Activated naive CD4-positive, alpha-beta T cell treated with anti-CD3 and anti-CD28 coated beads, Interleukin-2, amount 10 ng/mL, durations not matched to agents 7 days and 5 days (primary cell): ENCODE results near the gene PHF21A.
"Not testable (repeated sequence)": the region's sequence is repeated elsewhere in the genome, so short reads cannot be mapped to it uniquely, and the experiment has no call there.

Experiments used
- CTCF ChIA-PET: fragments of 350-600 bp; sonication (Branson Sonifier 250); formaldehyde crosslinking; loops from one replicate; lab custom pipeline; 2021; ENCODE audit warnings: antibody characterized with exemption; lab: Charles Lee
- DNase-seq: peaks from one replicate; pipeline ENCODE4 v3.0.0-alpha.2; 2020
- H3K27ac Mint-ChIP-seq: one replicate; pipeline ENCODE4 v1.8.0; 2021; ENCODE audit warnings: mild to moderate bottlenecking, moderate library complexity, mixed read lengths
- H3K27me3 Mint-ChIP-seq: one replicate; pipeline ENCODE4 v1.8.0; 2021; ENCODE audit warnings: mild to moderate bottlenecking, mixed read lengths
- H3K36me3 Mint-ChIP-seq: one replicate; pipeline ENCODE4 v1.8.0; 2021; ENCODE audit warnings: mixed read lengths
- H3K4me1 Mint-ChIP-seq: one replicate; pipeline ENCODE4 v1.8.0; 2021; ENCODE audit warnings: mixed read lengths
- H3K4me3 Mint-ChIP-seq: one replicate; pipeline ENCODE4 v1.8.0; 2021; ENCODE audit warnings: mild to moderate bottlenecking, moderate library complexity, mixed read lengths
- H3K9me3 Mint-ChIP-seq: one replicate; pipeline ENCODE4 v1.8.0; 2021; ENCODE audit warnings: mixed read lengths

Gene PHF21A

DNA sequence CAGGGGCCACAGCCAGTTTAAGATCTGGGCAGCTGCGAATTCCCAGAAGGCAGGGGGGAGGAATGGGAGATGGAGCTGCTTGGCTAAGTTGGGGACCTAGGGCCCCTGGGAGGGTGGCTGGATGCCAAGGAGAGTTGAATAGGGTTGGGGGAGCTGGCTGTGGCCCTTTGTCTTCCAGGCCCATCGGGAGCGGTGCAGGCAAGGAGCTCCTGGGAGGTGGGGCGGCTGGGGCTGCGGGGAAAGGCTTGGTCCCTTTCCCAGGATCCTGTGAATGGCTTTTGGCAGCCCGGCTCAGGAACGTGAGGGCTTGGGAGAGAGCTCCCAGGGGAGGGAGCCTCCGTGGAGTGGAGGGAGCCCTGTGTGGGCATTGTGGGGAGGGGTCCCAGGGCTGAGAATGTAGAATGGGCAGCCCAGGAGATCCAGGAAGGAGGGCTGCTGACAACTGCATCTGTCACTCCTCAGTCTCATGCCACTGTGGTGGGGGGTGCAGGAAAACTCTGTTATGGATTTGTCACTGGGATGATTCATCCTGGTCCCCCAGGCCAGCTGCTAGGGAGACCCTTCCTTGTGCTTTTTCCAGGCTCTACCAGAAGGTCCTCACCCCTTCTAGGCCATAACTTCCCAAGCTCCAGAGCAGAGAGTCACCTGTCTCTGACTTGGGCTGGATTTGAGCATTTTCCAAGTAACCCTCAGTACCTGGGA, 220.2 kb downstream of the PHF21A start:
- Mint-ChIP-seq H3K27me3 (peaks cover 81% of the 10 kb centered on the region), H3K4me1 (peaks cover 8% of the 10 kb centered on the region), H3K4me3 (no peak overlapping the region), H3K9me3 (no peaks in the 10 kb centered on the region), H3K36me3 (no peaks in the 10 kb centered on the region), H3K27ac (no peak overlapping the region)
- no peak for DNase-seq
- CTCF ChIA-PET = interaction anchor here (1.0 kb wide), 1 partner anchor 415 kb away, joined by 3 read pairs; no protein-coding TSS in a partner anchor

DNA sequence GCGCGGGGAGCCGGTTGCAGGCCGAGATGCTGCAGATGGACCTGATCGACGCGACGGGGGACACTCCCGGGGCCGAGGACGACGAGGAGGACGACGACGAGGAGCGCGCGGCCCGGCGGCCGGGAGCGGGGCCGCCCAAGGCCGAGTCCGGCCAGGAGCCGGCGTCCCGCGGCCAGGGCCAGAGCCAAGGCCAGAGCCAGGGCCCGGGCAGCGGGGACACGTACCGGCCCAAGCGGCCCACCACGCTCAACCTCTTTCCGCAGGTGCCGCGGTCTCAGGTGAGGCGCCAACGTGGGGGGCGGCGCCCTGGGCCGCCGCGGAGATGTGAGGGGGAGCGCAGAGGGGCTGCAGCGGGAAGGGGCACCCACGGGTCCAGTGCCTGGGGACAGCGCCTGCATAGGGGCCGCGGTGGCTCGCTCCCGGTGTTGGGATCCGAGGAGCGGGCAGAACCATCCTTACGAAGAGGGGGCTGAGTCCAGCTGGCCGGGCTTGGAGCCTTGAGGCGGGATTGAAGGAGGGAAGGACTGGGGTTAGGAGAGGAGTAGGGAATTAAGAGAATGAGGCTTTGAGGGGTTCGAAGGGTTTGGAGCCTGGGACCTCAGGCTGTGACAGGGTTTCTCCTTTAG, 221.0 kb downstream of the PHF21A start:
- H3K4me1 Mint-ChIP-seq, CTCF ChIA-PET, DNase-seq, H3K9me3 Mint-ChIP-seq, H3K36me3 Mint-ChIP-seq, H3K27ac Mint-ChIP-seq: not testable (repeated sequence)
- Mint-ChIP-seq H3K27me3 (peaks cover 84% of the 10 kb centered on the region), H3K4me3 (peak overlapping the region; percentile 21)

DNA sequence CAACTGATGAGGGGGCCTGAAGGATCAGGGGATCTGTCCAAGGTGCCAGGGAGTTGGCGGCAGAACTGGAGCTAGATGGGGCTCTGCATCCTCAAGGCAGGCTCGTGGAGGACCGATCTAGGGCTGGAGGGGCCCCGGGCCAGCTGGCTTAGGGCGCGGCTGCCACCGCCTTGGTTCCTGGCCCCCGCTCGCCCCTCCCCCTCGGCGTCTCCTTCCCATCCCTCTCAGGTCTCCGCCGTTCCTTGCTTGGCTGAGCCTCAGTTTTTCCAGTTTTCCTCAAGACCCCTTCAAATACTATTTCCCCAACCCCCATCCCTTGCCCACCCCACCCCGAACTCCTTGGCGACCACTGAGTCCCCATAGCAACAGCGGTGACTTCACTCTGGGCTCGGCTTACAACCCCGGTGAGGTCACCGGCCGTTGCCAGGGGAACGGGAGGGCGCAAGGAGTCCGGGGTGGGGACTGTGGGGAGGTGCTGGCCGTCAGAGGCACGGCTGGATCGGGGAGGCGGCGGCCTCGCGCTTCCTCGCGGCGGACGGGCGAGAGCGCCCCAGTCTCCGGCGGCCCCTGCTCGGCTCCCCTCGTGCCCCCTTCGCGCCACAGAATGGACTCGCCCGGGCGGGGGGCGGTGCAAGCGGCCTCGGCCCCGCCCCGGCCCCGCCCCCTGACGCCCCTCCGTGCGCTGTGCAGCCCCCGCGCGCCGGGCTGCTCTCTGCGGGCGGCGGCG, 221.6 kb downstream of the PHF21A start:
- Mint-ChIP-seq H3K4me1 (peaks cover 5% of the 10 kb centered on the region), H3K36me3 (no peaks in the 10 kb centered on the region), H3K9me3 (no peaks in the 10 kb centered on the region), H3K27ac (no peak overlapping the region), H3K27me3 (peaks cover 90% of the 10 kb centered on the region), H3K4me3 (peak overlapping the region; percentile 35)
- CTCF ChIA-PET = interaction anchor here (1.4 kb wide), 1 partner anchor 27 kb away, joined by 3 read pairs; no protein-coding TSS in a partner anchor
- DNase-seq = peak; percentile 75

GRCh38 chr11:45899086-45899447, 222.2 kb downstream of the PHF21A start:
- no peaks in the 10 kb centered on the region for H3K9me3 Mint-ChIP-seq
- H3K4me3 Mint-ChIP-seq = peak overlapping the region; percentile 35
- no peak overlapping the region for H3K27ac Mint-ChIP-seq
- H3K4me1 Mint-ChIP-seq = peaks cover 5% of the 10 kb centered on the region
- H3K27me3 Mint-ChIP-seq = peaks cover 89% of the 10 kb centered on the region
- CTCF ChIA-PET = interaction anchor here (1.4 kb wide), 1 partner anchor 26 kb away, joined by 3 read pairs; no protein-coding TSS in a partner anchor
- DNase-seq = no peak
- no peaks in the 10 kb centered on the region for H3K36me3 Mint-ChIP-seq

DNA sequence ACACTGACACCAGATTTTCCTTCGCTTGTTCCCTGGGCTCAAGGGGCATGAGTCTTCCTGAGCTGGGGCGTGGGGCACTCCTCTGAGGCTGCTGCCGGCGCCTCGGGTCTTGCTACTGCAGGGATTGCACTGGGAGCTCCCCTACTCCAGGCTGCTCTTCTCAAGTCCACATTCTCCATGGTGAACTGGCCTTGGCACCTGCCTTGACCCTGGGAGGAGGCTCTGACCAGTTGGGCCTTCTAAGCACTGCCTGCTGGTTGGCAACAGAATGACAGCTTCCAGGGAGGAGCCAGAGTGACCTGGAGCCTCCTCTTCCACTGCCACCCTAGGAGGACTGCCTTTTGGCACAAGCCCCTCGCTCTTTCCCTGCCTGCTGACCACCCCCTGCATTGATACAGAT, 223.7 kb downstream of the PHF21A start:
- Mint-ChIP-seq H3K9me3 (no peaks in the 10 kb centered on the region), H3K27me3 (peaks cover 90% of the 10 kb centered on the region), H3K4me1 (peaks cover 5% of the 10 kb centered on the region), H3K27ac (no peak overlapping the region), H3K36me3 (no peaks in the 10 kb centered on the region), H3K4me3 (no peak overlapping the region)
- CTCF ChIA-PET = interaction anchor here (1.2 kb wide), 1 partner anchor 25 kb away, joined by 3 read pairs; no protein-coding TSS in a partner anchor
- DNase-seq = no peak

GRCh38 chr11:45896422-45896984, 224.8 kb downstream of the PHF21A start:
- Mint-ChIP-seq H3K4me3 (no peak overlapping the region), H3K27me3 (peaks cover 87% of the 10 kb centered on the region)
- CTCF ChIA-PET = interaction anchor here (1.2 kb wide), 1 partner anchor 24 kb away, joined by 3 read pairs; no protein-coding TSS in a partner anchor

GRCh38 chr11:45895553-45896259, 225.5 kb downstream of the PHF21A start:
- Mint-ChIP-seq H3K4me3 (no peak overlapping the region), H3K36me3 (no peaks in the 10 kb centered on the region), H3K27me3 (peaks cover 84% of the 10 kb centered on the region), H3K9me3 (no peaks in the 10 kb centered on the region), H3K4me1 (peaks cover 5% of the 10 kb centered on the region), H3K27ac (no peak overlapping the region)
- DNase-seq = no peak
- CTCF ChIA-PET = no interaction called here

More at GRCh38 chr11:45896422-45896984, 224.8 kb downstream of the PHF21A start:
- DNase-seq = no peak
- peaks cover 5% of the 10 kb centered on the region for H3K4me1 Mint-ChIP-seq
- no peak overlapping the region for H3K27ac Mint-ChIP-seq
- no peaks in the 10 kb centered on the region for H3K36me3 Mint-ChIP-seq
- H3K9me3 Mint-ChIP-seq = no peaks in the 10 kb centered on the region

DNA sequence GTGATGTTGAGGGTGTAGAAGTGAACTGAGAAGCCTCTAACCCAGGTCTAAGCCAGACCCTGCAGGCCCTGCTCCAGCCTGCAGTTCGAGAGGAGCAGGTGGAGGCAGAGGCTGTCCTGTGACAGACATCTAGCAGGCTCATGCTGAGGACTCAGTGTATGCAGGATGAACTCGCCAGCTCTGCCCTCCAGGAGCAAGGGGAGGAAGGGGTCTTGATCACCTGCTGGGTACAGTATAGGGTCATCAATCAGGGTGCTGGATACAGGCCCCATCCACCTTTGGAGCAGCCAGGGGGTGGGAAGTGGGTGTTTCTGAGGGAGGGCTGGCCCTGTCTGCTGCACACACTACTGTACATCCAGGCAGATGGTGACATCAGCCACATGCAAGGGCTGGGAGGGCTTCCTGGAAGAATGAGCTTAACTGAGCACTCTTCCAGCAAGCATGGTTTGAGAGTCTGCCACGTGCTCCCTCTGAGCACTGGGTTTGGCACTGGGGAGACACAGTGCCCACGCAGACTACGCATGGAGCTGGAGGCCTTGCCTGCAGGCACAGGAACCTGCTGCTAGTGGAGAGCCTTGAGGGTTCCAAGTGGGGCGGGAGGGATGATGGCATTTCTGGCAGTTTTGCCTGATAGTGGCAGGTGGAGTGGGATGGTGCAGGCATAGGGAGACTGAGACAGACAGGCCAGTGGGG, 226.6 kb downstream of the PHF21A start:
- CTCF ChIA-PET = interaction anchor here (1.5 kb wide), 1 partner anchor 21 kb away, joined by 4 read pairs; no protein-coding TSS in a partner anchor
- no peaks in the 10 kb centered on the region for H3K36me3 Mint-ChIP-seq
- H3K27me3 Mint-ChIP-seq = peaks cover 74% of the 10 kb centered on the region
- no peaks in the 10 kb centered on the region for H3K9me3 Mint-ChIP-seq
- no peak overlapping the region for H3K27ac Mint-ChIP-seq
- peaks cover 2% of the 10 kb centered on the region for H3K4me1 Mint-ChIP-seq
- no peak for DNase-seq
- H3K4me3 Mint-ChIP-seq = no peak overlapping the region

GRCh38 chr11:45892856-45893255, 228.4 kb downstream of the PHF21A start:
- peaks cover 57% of the 10 kb centered on the region for H3K27me3 Mint-ChIP-seq
- no peak for DNase-seq
- no peak overlapping the region for H3K4me3 Mint-ChIP-seq
- H3K9me3 Mint-ChIP-seq = no peaks in the 10 kb centered on the region
- CTCF ChIA-PET = no interaction called here
- no peak overlapping the region for H3K27ac Mint-ChIP-seq
- no peaks in the 10 kb centered on the region for H3K4me1 Mint-ChIP-seq
- no peaks in the 10 kb centered on the region for H3K36me3 Mint-ChIP-seq

- Mint-ChIP-seq H3K4me3 (no peak overlapping the region), H3K36me3 (no peaks in the 10 kb centered on the region), H3K4me1 (no peaks in the 10 kb centered on the region), H3K9me3 (no peaks in the 10 kb centered on the region), H3K27ac (no peak overlapping the region), H3K27me3 (peaks cover 57% of the 10 kb centered on the region)
- no peak for DNase-seq
- CTCF ChIA-PET = no interaction called here
These were observed 230.2 kb downstream of the PHF21A start for GRCh38 chr11:45890886-45891550.

- no peak for DNase-seq
- Mint-ChIP-seq H3K9me3 (no peaks in the 10 kb centered on the region), H3K27me3 (peaks cover 56% of the 10 kb centered on the region), H3K27ac (no peak overlapping the region), H3K4me3 (no peak overlapping the region), H3K4me1 (peaks cover 3% of the 10 kb centered on the region), H3K36me3 (no peaks in the 10 kb centered on the region)
- CTCF ChIA-PET = interaction anchor here (1.8 kb wide), 1 partner anchor 17 kb away, joined by 5 read pairs; no protein-coding TSS in a partner anchor
These were observed 231.3 kb downstream of the PHF21A start for GRCh38 chr11:45889966-45890365.

- no peak overlapping the region for H3K27ac Mint-ChIP-seq
- H3K27me3 Mint-ChIP-seq = peaks cover 56% of the 10 kb centered on the region
- CTCF ChIA-PET = interaction anchor here (1.8 kb wide), 1 partner anchor 16 kb away, joined by 5 read pairs; no protein-coding TSS in a partner anchor
- no peaks in the 10 kb centered on the region for H3K9me3 Mint-ChIP-seq
- no peaks in the 10 kb centered on the region for H3K36me3 Mint-ChIP-seq
- peaks cover 6% of the 10 kb centered on the region for H3K4me1 Mint-ChIP-seq
- H3K4me3 Mint-ChIP-seq = no peak overlapping the region
- DNase-seq = no peak
These were observed 231.7 kb downstream of the PHF21A start for GRCh38 chr11:45889555-45889954.

- Mint-ChIP-seq H3K27me3 (peaks cover 43% of the 10 kb centered on the region), H3K27ac (no peak overlapping the region), H3K9me3 (no peaks in the 10 kb centered on the region), H3K36me3 (no peaks in the 10 kb centered on the region), H3K4me3 (no peak overlapping the region), H3K4me1 (peaks cover 8% of the 10 kb centered on the region)
- CTCF ChIA-PET = no interaction called here
- no peak for DNase-seq
These were observed 233.7 kb downstream of the PHF21A start for GRCh38 chr11:45887587-45887986.
